GDM1 (cell line): ENCODE measurements around the gene TEX9.
A peak's percentile ranks its signal among the peaks of the same experiment; 100 is the strongest.

Experiments used
- DNase-seq: peaks from one replicate; lab custom pipeline; 2025; lab: John Stamatoyannopoulos, UW

Gene TEX9

DNA sequence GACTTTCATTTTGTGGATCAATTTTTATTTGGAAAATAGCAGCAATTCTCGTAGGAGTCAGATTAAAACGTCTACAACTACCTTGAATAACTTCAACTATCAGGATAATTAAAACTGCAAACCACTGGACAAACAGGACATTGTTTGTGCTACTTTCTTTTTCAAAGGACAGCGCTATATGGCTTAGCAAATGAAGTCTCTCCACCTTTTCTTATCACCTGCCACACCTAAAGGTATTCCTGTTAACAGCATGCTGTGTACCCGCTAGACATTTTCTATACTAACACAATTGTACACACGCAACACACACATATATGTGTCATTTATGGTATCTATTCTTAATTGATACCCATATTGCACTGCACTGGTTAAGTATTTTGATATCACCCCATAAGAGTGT, 80.5 kb downstream of the TEX9 start:
- no peak for DNase-seq

DNA sequence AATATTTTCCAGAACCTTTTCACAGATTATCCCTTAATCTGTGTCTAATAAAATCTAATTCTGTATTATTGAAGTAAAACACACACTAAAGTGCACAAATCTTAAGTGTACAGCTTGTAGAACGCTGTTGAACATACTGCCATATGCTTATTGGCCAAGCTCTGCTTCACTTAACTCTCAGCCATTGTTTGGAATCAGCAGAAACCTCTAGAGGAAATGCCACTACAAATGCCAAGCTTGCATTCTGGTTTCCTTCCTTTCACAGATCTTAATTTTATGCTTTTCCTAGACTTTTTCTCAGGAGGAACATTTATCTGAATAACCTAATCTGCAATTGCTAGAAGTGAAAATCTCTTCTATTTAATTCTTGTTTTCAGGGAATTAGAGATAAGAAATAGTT, 89.6 kb downstream of the TEX9 start:
- no peak for DNase-seq

DNA sequence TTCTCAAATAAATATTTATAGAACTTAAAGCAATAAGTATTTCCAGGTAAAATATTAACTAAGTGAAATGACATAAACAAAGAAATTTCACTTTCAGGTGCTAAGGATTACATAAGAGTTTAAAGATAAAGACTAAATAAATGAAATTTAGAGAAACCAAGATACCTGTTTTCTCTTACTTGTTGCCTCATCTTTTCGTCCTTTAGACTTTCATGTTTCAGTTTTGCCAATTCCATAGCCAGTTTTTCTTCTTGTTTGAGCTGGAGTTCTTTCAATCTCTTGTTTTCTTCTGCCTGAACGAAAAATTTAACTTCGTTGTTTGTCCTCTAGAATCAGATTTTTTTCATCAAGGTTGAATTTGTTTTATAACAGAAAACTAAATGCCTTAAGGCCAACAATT, 91.0 kb downstream of the TEX9 start:
- no peak for DNase-seq

DNA sequence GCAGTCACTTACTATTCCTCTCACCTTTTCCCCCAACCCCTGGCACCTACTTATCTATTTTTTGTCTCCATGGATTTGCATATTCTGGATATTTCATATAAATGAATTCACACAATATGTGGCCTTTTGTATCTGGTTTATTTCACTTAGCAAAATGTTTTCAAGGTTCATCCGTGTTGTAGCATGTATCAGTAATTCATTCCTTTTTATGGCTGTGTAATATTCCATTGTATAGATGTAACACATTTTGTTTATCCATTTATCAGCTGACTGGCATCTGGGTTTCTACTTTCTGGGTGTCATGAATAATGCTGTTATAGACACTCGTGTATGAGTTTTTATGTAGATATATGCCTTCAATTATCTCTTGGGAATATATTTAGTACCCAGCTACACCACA, 93.9 kb downstream of the TEX9 start:
- no peak for DNase-seq

DNA sequence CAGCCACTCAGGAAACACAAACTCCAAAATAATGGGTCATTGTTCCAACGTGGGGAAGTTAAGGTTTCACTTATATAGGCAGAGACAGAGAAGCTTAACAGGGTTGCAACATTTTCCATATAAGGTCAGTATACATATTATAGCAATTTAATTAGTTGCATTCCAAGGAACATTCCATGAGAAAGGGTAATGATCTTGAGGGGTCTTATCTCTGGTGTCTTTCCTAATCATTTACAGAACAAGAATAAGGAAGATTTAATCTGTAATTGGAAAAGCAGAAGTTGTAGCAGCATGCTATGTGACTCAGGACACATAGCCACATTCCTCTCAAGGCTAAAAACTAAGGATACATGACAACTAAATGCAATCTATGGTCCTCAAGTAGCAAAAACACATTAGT, 94.8 kb downstream of the TEX9 start:
- no peak for DNase-seq

DNA sequence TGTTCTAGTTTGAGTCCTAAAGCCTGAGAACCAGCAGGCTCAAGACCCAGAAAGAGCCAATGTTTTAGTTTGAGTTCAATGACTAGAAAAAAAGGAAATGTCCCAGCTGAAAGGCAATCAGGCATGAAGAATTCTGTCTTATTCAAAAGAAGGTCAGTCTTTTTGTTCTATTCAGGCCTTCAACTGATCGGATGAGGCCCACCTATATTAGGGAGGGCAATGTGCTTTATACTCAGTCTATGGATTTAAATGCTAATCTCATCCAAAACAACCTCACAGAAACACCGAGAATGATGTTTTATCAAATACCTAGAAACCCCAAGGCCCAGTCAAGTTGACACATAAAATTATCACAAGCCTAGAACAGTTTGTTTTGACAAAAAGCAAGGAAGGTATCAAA, 95.7 kb downstream of the TEX9 start:
- no peak for DNase-seq

DNA sequence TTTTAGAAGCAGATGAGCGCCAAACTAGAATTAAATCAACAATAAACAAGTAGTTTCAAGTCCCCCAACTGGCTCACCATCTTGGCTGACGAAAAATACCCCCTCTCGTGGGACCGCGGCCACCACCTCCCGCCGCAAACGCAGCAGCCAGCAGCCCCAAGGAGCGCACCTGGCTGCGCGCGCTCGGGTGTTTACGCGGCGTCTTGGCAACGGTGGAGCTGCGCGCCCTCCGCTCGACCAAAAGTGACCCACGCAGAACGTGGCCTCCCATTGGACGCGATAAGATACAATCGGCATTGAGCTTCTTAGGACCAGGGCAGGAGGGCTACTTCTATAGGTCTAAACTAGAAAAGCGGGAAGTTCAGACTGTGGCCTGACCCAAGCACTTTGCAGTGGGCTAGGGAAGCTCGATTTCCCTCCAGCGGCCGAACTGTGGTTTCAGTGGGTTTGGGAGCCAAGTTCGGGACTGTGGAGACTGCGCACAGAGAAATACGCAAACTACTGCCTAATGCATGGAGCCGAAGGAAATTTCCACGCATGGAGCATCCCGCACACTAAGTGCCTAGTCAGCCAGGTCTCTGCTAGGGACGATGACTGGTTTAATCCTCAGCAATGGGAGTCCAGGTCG, 99.8 kb downstream of the TEX9 start, which contains the start of gene MNS1:
Gene MNS1, minus strand, starts transcription at position 245 of the 628 bp plus-strand sequence. Its CDS starts 165 bp downstream, at position 80.
- peak; percentile 94 for DNase-seq

DNA sequence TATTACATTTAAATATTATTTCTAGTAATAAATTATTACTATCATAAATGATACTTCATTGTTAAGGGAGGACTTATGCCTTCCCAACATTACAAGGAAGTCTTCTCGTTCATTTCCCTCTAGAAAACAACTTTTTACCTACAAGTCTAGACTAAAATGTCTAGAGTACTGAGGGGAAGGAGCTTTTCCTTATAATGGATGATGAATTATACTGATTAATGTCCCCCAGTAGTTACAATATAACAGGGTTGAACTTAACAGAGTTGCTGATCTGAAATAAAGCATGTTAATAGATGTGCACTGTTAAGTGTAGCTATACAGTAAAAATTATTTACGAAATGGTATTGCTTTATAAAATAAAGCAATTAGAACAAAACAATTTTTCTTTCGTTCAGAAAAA, 102.4 kb downstream of the TEX9 start:
- no peak for DNase-seq

DNA sequence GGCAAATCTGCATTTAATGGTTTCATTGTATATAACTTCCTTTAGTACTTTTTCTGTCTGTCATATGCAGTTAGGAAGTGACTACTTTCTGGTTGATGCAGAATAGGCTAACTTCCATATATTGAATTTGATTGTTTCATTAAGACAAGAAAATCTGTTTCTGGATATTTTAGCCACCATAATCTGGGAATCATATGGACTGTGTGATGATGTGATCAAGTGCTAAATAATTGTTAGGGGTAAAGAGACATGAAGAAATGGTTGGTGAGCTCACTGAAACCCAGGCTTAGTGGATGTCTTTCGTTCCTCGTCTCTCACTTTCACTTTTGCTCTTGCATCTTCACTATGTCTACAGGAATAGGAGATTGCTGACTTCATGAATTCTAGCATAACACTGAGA, 103.2 kb downstream of the TEX9 start:
- DNase-seq, result peak; percentile 30

DNA sequence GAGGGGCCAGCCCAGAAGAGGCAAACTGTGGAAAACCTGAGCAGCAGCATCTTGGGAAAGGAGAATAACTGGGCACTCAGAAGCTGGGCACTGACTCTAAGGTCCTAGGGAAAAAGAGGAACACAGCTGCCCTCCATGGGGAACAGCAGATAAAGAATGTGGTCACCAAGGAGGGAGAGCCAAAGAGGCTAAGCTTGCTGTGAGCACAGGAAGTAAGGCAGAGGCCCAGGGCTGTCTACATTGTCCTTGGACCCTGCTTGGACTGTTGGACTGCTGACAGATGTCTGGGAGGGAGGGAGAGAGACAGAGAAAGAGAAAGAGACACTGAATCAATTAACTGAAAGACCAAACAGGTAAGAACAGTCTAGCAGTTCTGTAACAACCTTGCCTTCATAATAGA, 104.3 kb downstream of the TEX9 start:
- peak; percentile 25 for DNase-seq

DNA sequence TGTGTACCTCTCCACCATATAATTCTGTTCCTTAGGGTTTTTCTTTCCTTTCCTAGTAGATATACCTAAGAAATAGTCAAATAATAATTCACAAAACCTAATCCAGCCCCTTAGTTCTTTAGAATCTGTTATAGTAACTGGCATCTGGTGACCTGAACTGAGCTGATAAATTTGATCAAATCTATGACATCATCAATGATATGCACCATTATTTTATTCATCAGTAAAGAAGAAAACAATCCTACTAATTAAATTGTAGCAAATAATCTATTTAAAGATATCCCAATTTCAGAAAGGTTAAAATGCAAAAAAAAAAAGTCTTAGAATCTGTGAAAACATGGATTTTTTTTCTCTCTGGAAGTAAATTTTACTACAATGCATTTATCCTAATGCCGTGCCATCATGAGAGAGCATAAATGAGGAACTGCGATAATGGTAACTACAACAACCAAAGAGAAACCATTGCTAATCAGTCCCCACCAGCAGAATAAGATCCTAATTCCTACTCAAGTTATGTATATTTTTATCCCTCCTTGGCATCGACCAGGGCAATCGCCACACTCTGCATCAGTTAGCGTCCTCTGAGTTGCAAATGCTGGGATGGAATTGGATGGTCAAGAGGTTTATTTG, 106.3 kb downstream of the TEX9 start:
- no peak for DNase-seq

DNA sequence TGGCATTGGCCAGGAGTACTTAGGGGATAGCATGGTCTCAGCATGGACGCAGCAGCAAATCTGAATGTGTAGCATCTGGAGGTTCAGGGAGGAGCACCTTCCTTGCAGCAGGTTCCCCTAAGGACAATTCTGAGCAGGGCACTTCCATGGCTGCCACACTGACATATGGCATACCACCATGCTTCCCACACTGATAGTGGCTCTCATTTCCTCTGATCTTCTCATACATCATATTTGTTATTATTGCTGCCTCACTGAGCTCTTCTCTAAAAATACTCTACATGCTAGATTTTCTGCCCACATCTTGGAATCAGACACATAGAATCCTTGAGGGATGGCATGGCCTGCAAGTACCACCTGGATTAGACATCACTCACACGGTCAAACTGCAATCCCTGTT, 107.1 kb downstream of the TEX9 start:
- DNase-seq, result no peak

DNA sequence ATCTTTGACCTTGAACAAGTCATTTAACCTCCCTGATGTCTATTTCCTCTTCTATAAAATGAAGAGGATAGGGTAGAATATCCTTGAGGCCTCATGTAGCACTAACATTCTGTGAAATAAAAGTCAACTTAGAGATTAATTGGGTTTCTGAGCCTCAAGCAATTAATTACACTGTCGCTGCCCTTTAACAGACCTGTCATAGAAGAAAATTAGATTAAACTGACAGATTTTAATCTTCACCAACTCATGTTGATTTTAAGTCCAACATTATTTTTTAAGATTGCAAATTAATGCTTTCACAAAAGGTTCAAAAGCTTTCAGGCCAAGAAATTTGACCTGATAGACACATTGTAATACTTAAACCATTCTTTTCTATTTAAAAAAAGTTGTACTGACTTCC, 107.8 kb downstream of the TEX9 start:
- no peak for DNase-seq

DNA sequence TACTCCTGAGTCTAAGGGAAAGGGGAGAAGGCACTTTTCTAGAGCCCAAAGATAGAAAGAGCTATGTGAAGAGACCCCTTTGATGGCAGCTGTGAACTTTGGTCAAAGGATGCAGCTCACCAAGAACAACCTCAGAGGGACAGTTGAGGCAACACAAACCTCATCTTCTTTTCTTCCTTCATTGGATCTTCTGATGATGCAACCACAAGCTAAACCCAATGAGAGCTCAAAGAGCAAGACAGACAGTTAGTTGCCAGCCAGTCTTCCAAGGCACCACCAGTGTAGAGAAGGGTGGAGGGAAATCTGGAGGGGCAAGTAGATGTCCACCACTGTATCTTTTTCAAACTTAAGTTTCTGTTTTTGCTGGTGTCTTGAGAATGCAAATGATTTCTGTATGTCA, 110.1 kb downstream of the TEX9 start:
- no peak for DNase-seq
